HG02798 (cell line): ENCODE measurements around the gene FEN1.
A peak's percentile ranks its signal among the peaks of the same experiment; 100 is the strongest.

ENCODE experiments used
- ATAC-seq: cut with Tn5 transposase; IDR thresholded peaks from one replicate; pipeline ENCODE4 v1.9.1; 2021; ENCODE audit warnings: mild to moderate bottlenecking; ENCODE audit not compliant: unreplicated experiment, poor library complexity

FEN1 gene

GRCh38 chr11:61774411-61774810, 18.3 kb upstream of the FEN1 start:
- ATAC-seq = no peak

GRCh38 chr11:61775106-61775505, 17.6 kb upstream of the FEN1 start:
- ATAC-seq = no peak

GRCh38 chr11:61775606-61776554, 16.8 kb upstream of the FEN1 start:
- no peak for ATAC-seq

- peak; percentile 48 for ATAC-seq
Observed at GRCh38 chr11:61776561-61777075, 16.1 kb upstream of the FEN1 start.

GRCh38 chr11:61777234-61778090, 15.2 kb upstream of the FEN1 start:
- ATAC-seq = no peak

GRCh38 chr11:61778357-61778886, 14.3 kb upstream of the FEN1 start:
- no peak for ATAC-seq

- ATAC-seq = no peak
Observed at GRCh38 chr11:61778920-61779650, 13.6 kb upstream of the FEN1 start.

GRCh38 chr11:61779666-61780525, 12.8 kb upstream of the FEN1 start:
- ATAC-seq = no peak

GRCh38 chr11:61780581-61781162, 12.0 kb upstream of the FEN1 start:
- ATAC-seq = no peak

GRCh38 chr11:61781585-61781984, 11.1 kb upstream of the FEN1 start:
- no peak for ATAC-seq

- no peak for ATAC-seq
Observed at GRCh38 chr11:61782299-61782698, 10.4 kb upstream of the FEN1 start.

- ATAC-seq = no peak
Observed at GRCh38 chr11:61782841-61783240, 9.9 kb upstream of the FEN1 start.

- no peak for ATAC-seq
Observed at GRCh38 chr11:61783717-61784505, 8.8 kb upstream of the FEN1 start.

- ATAC-seq = no peak
Observed at GRCh38 chr11:61784506-61784805, 8.3 kb upstream of the FEN1 start.

GRCh38 chr11:61785837-61786402, 6.8 kb upstream of the FEN1 start:
- ATAC-seq = no peak

- no peak for ATAC-seq
Observed at GRCh38 chr11:61787928-61788491, 4.7 kb upstream of the FEN1 start.

GRCh38 chr11:61791737-61792309, 888 bp upstream of the FEN1 start:
- peak; percentile 12 for ATAC-seq
